Activated CD8-positive, alpha-beta memory T cell treated with anti-CD3 and anti-CD28 coated beads, Interleukin-2, amount 50 U/mL, for 1 hour (primary cell): ENCODE data around the gene SH3TC1.

Experiments
- DNase-seq: peaks from one replicate; pipeline ENCODE4 v3.0.0-alpha.2; 2020; ENCODE audit errors: extremely low read depth

The SH3TC1 gene

GRCh38 chr4:8260656-8261111, 61.6 kb downstream of the SH3TC1 start:
- DNase-seq = no peak

GRCh38 chr4:8261851-8262535, 62.9 kb downstream of the SH3TC1 start:
- DNase-seq = no peak

GRCh38 chr4:8262637-8263322, 63.7 kb downstream of the SH3TC1 start:
- no peak for DNase-seq

GRCh38 chr4:8263397-8263796, 64.3 kb downstream of the SH3TC1 start:
- no peak for DNase-seq

- DNase-seq = no peak
Measured at GRCh38 chr4:8264106-8264505, 65.0 kb downstream of the SH3TC1 start.

GRCh38 chr4:8265171-8265929, 66.3 kb downstream of the SH3TC1 start:
- DNase-seq = no peak

- DNase-seq = no peak
Measured at GRCh38 chr4:8266088-8266487, 67.0 kb downstream of the SH3TC1 start.

- no peak for DNase-seq
Measured at GRCh38 chr4:8266508-8266907, 67.4 kb downstream of the SH3TC1 start.

- no peak for DNase-seq
Measured at GRCh38 chr4:8267077-8267476, 68.0 kb downstream of the SH3TC1 start.

- no peak for DNase-seq
Measured at GRCh38 chr4:8268211-8268610, 69.1 kb downstream of the SH3TC1 start.

- DNase-seq = no peak
Measured at GRCh38 chr4:8268901-8269534, 69.9 kb downstream of the SH3TC1 start.

GRCh38 chr4:8269535-8270417, 70.7 kb downstream of the SH3TC1 start, which contains the start of gene HTRA3:
Gene HTRA3 (plus strand): TSS chr4:8269754. CDS start chr4:8269969, 215 bp downstream.
- no peak for DNase-seq

- DNase-seq = no peak
Measured at GRCh38 chr4:8270418-8270771, 71.3 kb downstream of the SH3TC1 start.

- no peak for DNase-seq
Measured at GRCh38 chr4:8270912-8271815, 72.1 kb downstream of the SH3TC1 start.

- DNase-seq = no peak
Measured at GRCh38 chr4:8271821-8272220, 72.7 kb downstream of the SH3TC1 start.

- no peak for DNase-seq
Measured at GRCh38 chr4:8272472-8273428, 73.7 kb downstream of the SH3TC1 start.

- DNase-seq = no peak
Measured at GRCh38 chr4:8273450-8273849, 74.4 kb downstream of the SH3TC1 start.

GRCh38 chr4:8274066-8274652, 75.1 kb downstream of the SH3TC1 start:
- no peak for DNase-seq
